GM12878 (cell line): Measurements from ENCODE around the gene PML.

Source experiments
- CTCF ChIP-seq, 3 experiments: IDR thresholded peaks in 2 of 3; conservative IDR thresholded peaks in 1 of 3; 2 replicates each; pipeline ENCODE4 v1.5.1; 2011; ENCODE audit warnings: low read depth in 3 of 3, low read length in 3 of 3, mild to moderate bottlenecking in 3 of 3, control low read depth in 2 of 3, moderate library complexity in 2 of 3, inconsistent platforms in 1 of 3, mixed read lengths in 1 of 3; ENCODE audit not compliant: control insufficient read depth in 2 of 3, insufficient read depth in 1 of 3; ENCODE audit errors: extremely low read depth in 1 of 3
- CUX1 ChIP-seq: IDR thresholded peaks from 2 replicates; pipeline ENCODE4 v1.6.1; 2012; ENCODE audit warnings: improper control_type of control experiment, low read depth, low read length; ENCODE audit not compliant: insufficient replicate concordance
- EZH2 ChIP-seq: IDR thresholded peaks from 2 replicates; pipeline ENCODE4 v1.6.1; 2012; ENCODE audit warnings: low read depth, mild to moderate bottlenecking, control low read depth, inconsistent platforms, low read length, borderline replicate concordance; ENCODE audit not compliant: control insufficient read depth
- MLLT1 ChIP-seq: fragments of 450-650 bp; IDR thresholded peaks from 2 replicates; pipeline ENCODE4 v1.6.1; 2016; ENCODE audit warnings: mild to moderate bottlenecking
- RFX5 ChIP-seq: IDR thresholded peaks from 2 replicates; pipeline ENCODE4 v1.6.1; 2011; ENCODE audit warnings: low read depth, low read length, improper control_type of control experiment

GRCh38 chr15:74025436-74025835 is 30.9 kb downstream of the PML start:
- TF ChIP-seq CTCF (IDR thresholded peaks at IDR 0.05 in 2 of 3, conservative IDR thresholded peaks at IDR 0.05 in 1 of 3; ENCODE audit: control insufficient read depth in 2 of 3, extremely low read depth in 1 of 3, insufficient read depth in 1 of 3, low read depth in 3 of 3, low read length in 3 of 3) (no peak), RFX5 (no peak), MLLT1 (no peak), CUX1 (no peak), EZH2 (no peak)
